ENCODE measurements around the gene AOX1. TPM values are rescaled to one million over a fixed set of nuclear protein-coding genes. Genes with fewer than 3 reads are reported as not detected.

Gene AOX1
- total RNA-seq, 2 experiments from 2014 or later: not detected

- intact Hi-C loops (cut with DNase I, micrococcal nuclease): loop anchor here (1.0 to 5.0 kb wide), 3 partner anchors 125 to 725 kb away; no protein-coding TSS in a partner anchor
- H3K4me1 Mint-ChIP-seq (ENCODE audit: low read depth): no peaks in the 10 kb centered on the region
- H3K4me3 Mint-ChIP-seq: no peak overlapping the region
- no peaks in the 10 kb centered on the region for H3K27me3 ChIP-seq (ENCODE audit: control insufficient read depth in 1 of 2, insufficient read depth in 2 of 2, low read length in 2 of 2)
- H3K9me3 ChIP-seq (ENCODE audit: control insufficient read depth in 1 of 2, insufficient read depth in 1 of 2, low read length in 2 of 2): no peaks in the 10 kb centered on the region
- no peaks in the 10 kb centered on the region for H3K4me1 ChIP-seq (ENCODE audit: insufficient read depth, low read length)
- ATAC-seq (ENCODE audit: poor library complexity) (peak; percentile 52), DNase-seq (peak in 8 of 14 experiments; percentile 10 to 62 (median 25))
- H3K27ac ChIP-seq (ENCODE audit: low read depth in 1 of 2, low read length in 2 of 2): no peak overlapping the region
- CTCF ChIA-PET: interaction anchor here (1.9 kb wide), 1 partner anchor 11 kb away, joined by 7 read pairs; no protein-coding TSS in a partner anchor
- POLR2A ChIA-PET: interaction anchor here (0.9 to 1.0 kb wide), 2 partner anchors 11 to 17 kb away, joined by 3 to 6 read pairs; no protein-coding TSS in a partner anchor
- no peak overlapping the region for H3K27ac Mint-ChIP-seq
- no peak overlapping the region for H3K4me3 ChIP-seq (ENCODE audit: low read length)
- H3K36me3 ChIP-seq (ENCODE audit: insufficient read depth, low read length): no peaks in the 10 kb centered on the region
- H3K27me3 Mint-ChIP-seq: peaks cover 5% of the 10 kb centered on the region
- no peaks in the 10 kb centered on the region for H3K9me3 Mint-ChIP-seq
- TF ChIP-seq CTCF (IDR thresholded peaks at IDR 0.05): no peak
- H3K36me3 Mint-ChIP-seq (ENCODE audit: low read depth): no peaks in the 10 kb centered on the region
These were observed 116.9 kb downstream of the AOX1 start for GRCh38 chr2:200702646-200703118.

- Mint-ChIP-seq H3K36me3 (ENCODE audit: low read depth) (no peaks in the 10 kb centered on the region), H3K27me3 (peaks cover 5% of the 10 kb centered on the region), H3K4me3 (no peak overlapping the region), H3K4me1 (ENCODE audit: low read depth) (no peaks in the 10 kb centered on the region), H3K27ac (no peak overlapping the region), H3K9me3 (no peaks in the 10 kb centered on the region)
- H3K4me3 ChIP-seq (ENCODE audit: low read length): no peak overlapping the region
- ChIA-PET CTCF (interaction anchor here (1.9 kb wide), 1 partner anchor 10 kb away, joined by 7 read pairs; no protein-coding TSS in a partner anchor), POLR2A (interaction anchor here (0.9 to 1.0 kb wide), 3 partner anchors 10 to 16 kb away, joined by 3 to 6 read pairs (median 4); no protein-coding TSS in a partner anchor)
- DNase-seq (peak in 3 of 14 experiments; percentile 29 to 54 (median 50)), ATAC-seq (ENCODE audit: poor library complexity) (peak; percentile 49)
- no peaks in the 10 kb centered on the region for H3K4me1 ChIP-seq (ENCODE audit: insufficient read depth, low read length)
- no peaks in the 10 kb centered on the region for H3K27me3 ChIP-seq (ENCODE audit: control insufficient read depth in 1 of 2, insufficient read depth in 2 of 2, low read length in 2 of 2)
- no peaks in the 10 kb centered on the region for H3K36me3 ChIP-seq (ENCODE audit: insufficient read depth, low read length)
- no peaks in the 10 kb centered on the region for H3K9me3 ChIP-seq (ENCODE audit: control insufficient read depth in 1 of 2, insufficient read depth in 1 of 2, low read length in 2 of 2)
- H3K27ac ChIP-seq (ENCODE audit: low read depth in 1 of 2, low read length in 2 of 2): no peak overlapping the region
- intact Hi-C loops (cut with DNase I, micrococcal nuclease): loop anchor here (1.0 to 5.0 kb wide), 3 partner anchors 126 to 726 kb away; no protein-coding TSS in a partner anchor
- peak; percentile 29 for TF ChIP-seq CTCF (IDR thresholded peaks at IDR 0.05)
These were observed 117.5 kb downstream of the AOX1 start for GRCh38 chr2:200703127-200703925.

GRCh38 chr2:200703926-200704637, 118.3 kb downstream of the AOX1 start:
- intact Hi-C loops (cut with DNase I, micrococcal nuclease): loop anchor here (1.0 to 5.0 kb wide), 3 partner anchors 127 to 727 kb away; no protein-coding TSS in a partner anchor
- Histone ChIP-seq H3K27ac (ENCODE audit: low read depth in 1 of 2, low read length in 2 of 2) (no peak overlapping the region), H3K27me3 (ENCODE audit: control insufficient read depth in 1 of 2, insufficient read depth in 2 of 2, low read length in 2 of 2) (no peaks in the 10 kb centered on the region), H3K4me1 (ENCODE audit: insufficient read depth, low read length) (no peaks in the 10 kb centered on the region), H3K36me3 (ENCODE audit: insufficient read depth, low read length) (no peaks in the 10 kb centered on the region), H3K4me3 (ENCODE audit: low read length) (no peak overlapping the region), H3K9me3 (ENCODE audit: control insufficient read depth in 1 of 2, insufficient read depth in 1 of 2, low read length in 2 of 2) (no peaks in the 10 kb centered on the region)
- ChIA-PET CTCF (interaction anchor here (0.6 to 1.9 kb wide), 3 partner anchors 9 to 128 kb away, joined by 3 to 7 read pairs (median 4); no protein-coding TSS in a partner anchor), POLR2A (interaction anchor here (1.0 kb wide), 1 partner anchor 9 kb away, joined by 4 read pairs; no protein-coding TSS in a partner anchor)
- Mint-ChIP-seq H3K4me1 (ENCODE audit: low read depth) (no peaks in the 10 kb centered on the region), H3K9me3 (no peaks in the 10 kb centered on the region), H3K27me3 (peaks cover 5% of the 10 kb centered on the region), H3K27ac (no peak overlapping the region), H3K4me3 (no peak overlapping the region), H3K36me3 (ENCODE audit: low read depth) (no peaks in the 10 kb centered on the region)
- TF ChIP-seq CTCF (IDR thresholded peaks at IDR 0.05): no peak
- no peak for ATAC-seq (ENCODE audit: poor library complexity)
- DNase-seq: no peak

All from CD4-positive, alpha-beta T cell (primary cell).